Measurements from ENCODE around the gene LSM3. TPM values are rescaled to one million over a fixed set of nuclear protein-coding genes. Genes with fewer than 3 reads are reported as not detected.

Gene LSM3
- total and polyA plus RNA-seq, 3 experiments from 2014 or later, result 22.9 to 26.6 (median 25.8) TPM

DNA sequence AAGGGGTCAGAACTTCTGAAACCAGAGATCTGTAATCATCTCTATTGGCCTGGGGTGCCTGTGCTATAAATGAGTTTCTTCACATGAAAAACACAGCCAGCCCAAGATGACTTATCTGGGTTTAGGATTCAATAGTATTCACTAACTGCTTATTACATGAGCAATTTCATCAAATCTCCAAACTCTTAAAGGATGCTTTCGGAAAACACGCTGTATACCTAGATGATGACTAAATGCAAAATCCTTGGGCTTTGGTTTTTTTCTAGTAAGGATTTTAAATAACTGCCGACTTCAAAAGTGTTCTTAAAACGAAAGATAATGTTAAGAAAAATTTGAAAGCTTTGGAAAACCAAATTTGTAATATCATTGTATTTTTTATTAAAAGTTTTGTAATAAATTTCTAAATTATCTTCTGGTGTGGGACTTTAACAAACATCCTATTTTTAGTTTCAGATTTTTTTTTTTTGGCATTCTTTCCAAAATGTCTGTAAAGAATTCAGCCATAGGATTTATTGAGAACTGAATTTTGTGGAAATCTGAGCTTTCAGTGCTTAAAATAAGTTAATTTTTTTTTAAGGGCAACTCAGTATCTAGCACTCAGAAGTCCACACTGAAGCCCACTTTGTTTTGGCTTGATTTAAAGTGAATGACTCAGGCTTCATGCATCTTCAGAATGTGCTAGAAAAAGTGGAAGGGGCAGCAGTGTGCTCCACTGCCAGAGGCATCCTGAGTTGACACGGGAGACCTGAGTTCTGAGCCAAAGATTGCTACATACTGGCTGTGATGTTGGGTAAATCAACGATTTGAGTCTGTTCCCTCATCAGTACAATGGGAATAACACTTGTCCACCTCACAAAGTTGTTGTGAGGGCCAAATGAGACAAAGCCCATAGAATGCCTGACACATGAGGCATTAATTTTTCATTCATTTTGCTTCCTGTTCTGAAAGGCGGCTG lies 35.1 kb upstream of the LSM3 start:
- H3K36me3 ChIP-seq (ENCODE audit: insufficient read depth, low read length), result peaks cover 14% of the 10 kb centered on the region
- no peaks in the 10 kb centered on the region for H3K9me3 ChIP-seq (ENCODE audit: low read length)
- no peaks in the 10 kb centered on the region for H3K27me3 ChIP-seq (ENCODE audit: insufficient read depth, low read length, poor library complexity, severe bottlenecking)
- Mint-ChIP-seq H3K36me3 (peaks cover 0 to 81% (median 18%) of the 10 kb centered on the region in 3 donors), H3K27ac (peak overlapping the region; percentile 98 to 100 (median 100)), H3K9me3 (no peaks in the 10 kb centered on the region), H3K4me1 (peaks cover 56 to 66% (median 65%) of the 10 kb centered on the region in 3 donors), H3K27me3 (peaks cover 0 to 4% of the 10 kb centered on the region in 2 donors), H3K4me3 (peak overlapping the region; percentile 57 to 91 (median 83))
- DNase-seq, result peak in 1 of 5 donors; percentile 41
- peak overlapping the region; percentile 10 for H3K4me3 ChIP-seq (ENCODE audit: low read length)
- ChIA-PET POLR2A (interaction anchor here (1.3 to 2.6 kb wide), 6 partner anchors 19 to 508 kb away, joined by 3 to 22 read pairs (median 20); partner anchors contain the start of genes CCDC174, CHCHD4, LSM3 and TMEM43), CTCF (interaction anchor here (1.0 to 4.4 kb wide), 7 partner anchors 19 to 485 kb away, joined by 3 to 24 read pairs (median 5); partner anchors contain the start of genes CHCHD4, LSM3, TMEM43 and XPC)
- peak overlapping the region; percentile 94 for H3K27ac ChIP-seq (ENCODE audit: low read depth, low read length)
- H3K4me1 ChIP-seq (ENCODE audit: insufficient read depth, low read length), result peaks cover 55% of the 10 kb centered on the region

DNA sequence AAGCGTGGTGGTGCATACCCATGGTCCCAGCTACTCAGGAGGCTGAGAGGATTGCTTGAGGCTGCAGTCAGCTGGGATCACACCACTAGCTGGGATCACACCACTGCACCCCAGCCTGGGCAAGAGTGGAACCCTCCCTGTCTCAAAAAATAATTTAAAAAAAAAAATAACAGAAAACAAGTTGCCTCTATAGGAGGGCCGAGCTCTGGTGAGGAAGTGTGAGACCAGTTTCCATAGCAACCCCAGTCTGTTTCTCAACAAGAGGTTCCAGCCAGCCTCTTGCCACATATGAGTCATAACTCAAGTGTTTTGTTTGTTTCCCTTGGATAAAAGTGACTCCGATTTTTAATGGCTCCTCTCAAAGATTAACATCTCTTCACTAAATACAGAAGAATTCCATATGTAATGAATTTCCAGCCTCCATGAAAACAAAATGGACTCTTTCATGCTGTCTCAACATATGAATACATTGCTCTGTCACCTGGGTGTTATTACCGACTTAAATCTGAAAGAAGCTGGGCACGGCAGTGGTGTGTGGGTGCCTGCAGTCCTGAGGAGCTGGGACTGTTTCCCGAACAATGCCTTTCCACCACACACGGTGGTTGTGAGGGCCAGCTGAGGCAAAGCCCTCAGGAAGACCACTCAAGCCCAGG lies 34.1 kb upstream of the LSM3 start:
- H3K36me3 ChIP-seq (ENCODE audit: insufficient read depth, low read length), result peaks cover 14% of the 10 kb centered on the region

DNA sequence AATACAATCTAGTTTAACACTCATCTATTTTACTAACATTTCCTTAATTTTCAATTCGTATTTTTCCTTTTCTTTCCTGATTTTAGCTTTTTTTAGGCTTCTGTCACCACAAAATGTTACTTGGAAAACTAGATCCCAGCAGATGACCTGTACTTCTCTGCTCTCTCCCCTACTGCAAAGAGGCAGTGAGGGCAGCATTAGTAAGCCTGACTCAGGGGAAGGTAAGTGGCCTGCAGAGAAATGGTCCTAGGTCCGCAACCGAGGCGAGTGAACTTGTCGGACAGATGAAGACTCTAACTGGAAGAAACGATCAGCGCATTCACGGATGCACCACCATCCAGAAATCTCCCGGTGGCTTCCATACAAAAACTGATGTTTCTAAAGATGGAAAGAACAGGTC lies 33.4 kb upstream of the LSM3 start:
- Mint-ChIP-seq H3K4me3 (peak overlapping the region in 4 of 7 donors; percentile 36 to 80 (median 51)), H3K4me1 (peaks cover 55 to 64% (median 62%) of the 10 kb centered on the region in 3 donors), H3K27ac (peak overlapping the region; percentile 98 to 100 (median 100)), H3K27me3 (peaks cover 0 to 4% of the 10 kb centered on the region in 2 donors), H3K9me3 (no peaks in the 10 kb centered on the region), H3K36me3 (peaks cover 0 to 77% (median 16%) of the 10 kb centered on the region in 3 donors)
- DNase-seq, result peak in 1 of 5 donors; percentile 42
- Histone ChIP-seq H3K36me3 (ENCODE audit: insufficient read depth, low read length) (peaks cover 14% of the 10 kb centered on the region), H3K27me3 (ENCODE audit: insufficient read depth, low read length, poor library complexity, severe bottlenecking) (no peaks in the 10 kb centered on the region), H3K4me3 (ENCODE audit: low read length) (no peak overlapping the region), H3K9me3 (ENCODE audit: low read length) (no peaks in the 10 kb centered on the region), H3K27ac (ENCODE audit: low read depth, low read length) (peak overlapping the region; percentile 94), H3K4me1 (ENCODE audit: insufficient read depth, low read length) (peaks cover 54% of the 10 kb centered on the region)
- ChIA-PET CTCF (interaction anchor here (0.6 to 4.4 kb wide), 8 partner anchors 13 to 249 kb away, joined by 3 to 24 read pairs (median 4); partner anchors contain the start of genes CHCHD4, LSM3, TMEM43 and XPC), POLR2A (interaction anchor here (0.5 to 2.0 kb wide), 8 partner anchors 16 to 506 kb away, joined by 3 to 22 read pairs (median 3); partner anchors contain the start of genes CCDC174, CHCHD4, LSM3 and TMEM43)

More for the DNA sequence above, 34.1 kb upstream of the LSM3 start:
- CTCF ChIA-PET, result interaction anchor here (0.6 to 4.4 kb wide), 9 partner anchors 14 to 486 kb away, joined by 3 to 24 read pairs (median 5); partner anchors contain the start of genes CHCHD4, LSM3, TMEM43 and XPC
- H3K27ac ChIP-seq (ENCODE audit: low read depth, low read length), result peak overlapping the region; percentile 94
- peak overlapping the region; percentile 10 for H3K4me3 ChIP-seq (ENCODE audit: low read length)
- no peaks in the 10 kb centered on the region for H3K9me3 ChIP-seq (ENCODE audit: low read length)
- peaks cover 55% of the 10 kb centered on the region for H3K4me1 ChIP-seq (ENCODE audit: insufficient read depth, low read length)
- peak overlapping the region; percentile 98 to 100 (median 100) for H3K27ac Mint-ChIP-seq
- DNase-seq, result peak; percentile 66 to 94 (median 86)
- H3K27me3 Mint-ChIP-seq, result peaks cover 0 to 4% of the 10 kb centered on the region in 2 donors
- H3K36me3 Mint-ChIP-seq, result peaks cover 0 to 77% (median 16%) of the 10 kb centered on the region in 3 donors
- H3K27me3 ChIP-seq (ENCODE audit: insufficient read depth, low read length, poor library complexity, severe bottlenecking), result no peaks in the 10 kb centered on the region
- H3K4me1 Mint-ChIP-seq, result peaks cover 56 to 66% (median 65%) of the 10 kb centered on the region in 3 donors
- H3K4me3 Mint-ChIP-seq, result peak overlapping the region; percentile 57 to 91 (median 83)
- no peaks in the 10 kb centered on the region for H3K9me3 Mint-ChIP-seq
- POLR2A ChIA-PET, result interaction anchor here (0.5 to 2.0 kb wide), 7 partner anchors 16 to 507 kb away, joined by 3 to 22 read pairs (median 3); partner anchors contain the start of genes CCDC174, CHCHD4, LSM3 and TMEM43

DNA sequence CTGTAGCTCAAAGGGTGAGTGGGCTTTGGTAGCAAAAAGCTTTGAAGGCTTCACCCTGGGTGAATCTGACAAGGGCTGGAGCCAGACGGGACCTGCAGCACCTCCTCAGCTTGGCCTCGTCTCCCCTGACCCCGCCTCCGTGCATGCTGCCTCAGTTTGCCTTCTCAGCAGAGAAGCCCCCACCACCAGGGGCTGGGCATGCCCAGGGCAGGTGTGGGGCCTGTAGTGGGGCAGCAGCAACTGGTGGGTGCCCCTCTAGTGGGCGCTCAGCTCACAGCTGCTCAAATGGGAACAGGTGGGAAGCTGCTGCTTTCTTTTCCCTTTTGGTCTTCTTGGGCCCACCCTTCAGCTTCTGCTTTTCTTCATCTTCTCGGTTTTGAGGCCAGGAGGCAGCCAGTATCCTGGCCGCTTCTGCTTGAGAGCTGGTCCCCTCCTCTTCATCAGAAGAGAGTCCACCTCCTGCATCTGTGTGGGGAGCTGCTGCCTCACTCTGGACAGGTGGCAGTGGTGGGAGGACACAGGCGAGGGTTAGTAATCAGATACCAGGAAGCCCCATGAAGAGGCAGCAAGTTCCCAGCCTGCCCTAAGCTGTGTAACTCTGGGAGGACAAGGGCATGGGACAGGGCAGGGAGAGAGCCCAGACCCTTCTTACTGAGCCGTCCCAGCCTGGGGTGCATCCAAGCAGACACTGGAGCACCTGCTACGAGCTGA lies 32.8 kb upstream of the LSM3 start:
- Histone ChIP-seq H3K27me3 (ENCODE audit: insufficient read depth, low read length, poor library complexity, severe bottlenecking) (no peaks in the 10 kb centered on the region), H3K27ac (ENCODE audit: low read depth, low read length) (peak overlapping the region; percentile 94), H3K9me3 (ENCODE audit: low read length) (no peaks in the 10 kb centered on the region), H3K4me3 (ENCODE audit: low read length) (no peak overlapping the region), H3K36me3 (ENCODE audit: insufficient read depth, low read length) (peaks cover 14% of the 10 kb centered on the region), H3K4me1 (ENCODE audit: insufficient read depth, low read length) (peaks cover 48% of the 10 kb centered on the region)
- peak in 1 of 5 donors; percentile 45 for DNase-seq
- Mint-ChIP-seq H3K4me3 (peak overlapping the region in 2 of 7 donors; percentile 24 to 41), H3K27ac (peak overlapping the region; percentile 98 to 100 (median 100)), H3K27me3 (peaks cover 0 to 4% of the 10 kb centered on the region in 2 donors), H3K36me3 (peaks cover 0 to 78% (median 16%) of the 10 kb centered on the region in 3 donors), H3K9me3 (no peaks in the 10 kb centered on the region), H3K4me1 (peaks cover 50 to 58% (median 56%) of the 10 kb centered on the region in 3 donors)
- ChIA-PET CTCF (interaction anchor here (1.5 to 4.4 kb wide), 7 partner anchors 21 to 249 kb away, joined by 3 to 24 read pairs (median 5); partner anchors contain the start of genes CHCHD4, LSM3, TMEM43 and XPC), POLR2A (interaction anchor here (1.2 to 2.0 kb wide), 3 partner anchors 20 to 33 kb away, joined by 3 to 22 read pairs (median 9); partner anchors contain the start of genes LSM3 and XPC)

DNA sequence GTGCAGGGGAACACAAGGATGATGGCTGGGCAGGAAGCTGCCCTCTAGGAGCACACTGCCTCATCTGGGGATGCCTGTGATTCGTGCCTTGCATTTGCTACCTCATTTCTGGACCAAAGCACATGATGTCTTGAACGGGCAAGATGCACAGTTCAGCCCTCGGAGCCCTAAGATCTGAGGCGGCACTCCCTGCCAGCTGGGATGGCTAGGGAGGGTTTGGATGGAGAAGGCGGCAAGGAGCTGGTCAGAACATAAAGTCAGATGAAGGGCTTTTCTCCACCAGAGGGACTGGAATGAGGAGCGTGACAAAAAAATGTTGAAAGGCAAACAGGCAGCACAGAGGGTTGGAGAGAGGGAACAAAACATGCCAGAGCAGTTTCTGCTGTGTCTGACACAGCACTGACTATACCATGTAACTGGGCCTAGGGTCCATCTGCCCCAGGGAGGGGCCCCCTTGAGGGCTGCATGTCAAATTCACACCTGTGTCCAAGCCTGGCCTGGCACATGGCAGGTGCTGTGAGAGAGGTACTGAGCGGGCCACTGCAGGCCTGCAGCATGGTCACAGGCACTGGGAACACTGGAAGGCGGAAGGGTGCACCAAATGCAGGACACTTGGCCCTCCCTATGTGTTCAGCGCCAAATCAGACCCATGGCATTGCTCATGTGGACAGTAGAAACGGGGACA lies 32.1 kb upstream of the LSM3 start:
- Histone ChIP-seq H3K9me3 (ENCODE audit: low read length) (no peaks in the 10 kb centered on the region), H3K36me3 (ENCODE audit: insufficient read depth, low read length) (peaks cover 14% of the 10 kb centered on the region), H3K27ac (ENCODE audit: low read depth, low read length) (no peak overlapping the region), H3K27me3 (ENCODE audit: insufficient read depth, low read length, poor library complexity, severe bottlenecking) (no peaks in the 10 kb centered on the region), H3K4me3 (ENCODE audit: low read length) (no peak overlapping the region), H3K4me1 (ENCODE audit: insufficient read depth, low read length) (peaks cover 41% of the 10 kb centered on the region)
- peak overlapping the region; percentile 98 to 100 (median 100) for H3K27ac Mint-ChIP-seq
- H3K9me3 Mint-ChIP-seq, result no peaks in the 10 kb centered on the region
- H3K27me3 Mint-ChIP-seq, result peaks cover 0 to 4% of the 10 kb centered on the region in 2 donors
- no peak overlapping the region for H3K4me3 Mint-ChIP-seq
- ChIA-PET POLR2A (interaction anchor here (1.2 kb wide), 1 partner anchor 21 kb away, joined by 3 read pairs; no protein-coding TSS in a partner anchor), CTCF (interaction anchor here (0.8 to 4.4 kb wide), 5 partner anchors 20 to 122 kb away, joined by 3 to 24 read pairs (median 5); partner anchors contain the start of genes CHCHD4, LSM3, TMEM43 and XPC)
- peak in 1 of 5 donors; percentile 38 for DNase-seq
- peaks cover 0 to 74% (median 18%) of the 10 kb centered on the region in 3 donors for H3K36me3 Mint-ChIP-seq
- peaks cover 43 to 51% (median 49%) of the 10 kb centered on the region in 3 donors for H3K4me1 Mint-ChIP-seq

DNA sequence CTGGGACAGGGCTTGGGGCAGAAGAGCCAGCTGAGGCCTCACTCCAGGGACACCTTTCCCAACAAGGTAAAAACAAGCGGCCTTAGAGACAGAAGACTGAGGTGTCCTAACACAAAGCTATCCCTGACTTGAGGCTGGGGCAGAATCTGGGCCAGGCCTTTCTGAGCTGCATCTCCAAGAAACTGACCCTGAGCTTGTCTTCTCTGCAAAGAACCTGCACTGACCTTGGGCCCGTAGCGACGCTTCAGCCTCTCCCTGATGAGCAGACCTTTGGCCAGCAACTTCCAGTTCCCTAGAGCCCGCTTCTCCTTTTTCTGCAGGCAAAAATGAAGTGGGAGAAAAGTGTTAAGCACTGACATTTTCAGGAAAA lies 31.6 kb upstream of the LSM3 start:
- no peaks in the 10 kb centered on the region for H3K27me3 ChIP-seq (ENCODE audit: insufficient read depth, low read length, poor library complexity, severe bottlenecking)
- Mint-ChIP-seq H3K27ac (peak overlapping the region; percentile 98 to 100 (median 100)), H3K27me3 (peaks cover 0 to 2% of the 10 kb centered on the region in 2 donors), H3K36me3 (peaks cover 0 to 74% (median 14%) of the 10 kb centered on the region in 3 donors), H3K9me3 (no peaks in the 10 kb centered on the region), H3K4me1 (peaks cover 38 to 46% (median 43%) of the 10 kb centered on the region in 3 donors), H3K4me3 (peak overlapping the region in 1 of 7 donors; percentile 26)
- DNase-seq, result no peak
- ChIA-PET CTCF (interaction anchor here (0.8 to 1.0 kb wide), 2 partner anchors 31 to 122 kb away, joined by 3 read pairs; partner anchors contain the start of genes LSM3 and XPC), POLR2A (no interaction called here)
- H3K4me1 ChIP-seq (ENCODE audit: insufficient read depth, low read length), result peaks cover 36% of the 10 kb centered on the region
- H3K27ac ChIP-seq (ENCODE audit: low read depth, low read length), result no peak overlapping the region
- no peak overlapping the region for H3K4me3 ChIP-seq (ENCODE audit: low read length)
- no peaks in the 10 kb centered on the region for H3K9me3 ChIP-seq (ENCODE audit: low read length)
- peaks cover 20% of the 10 kb centered on the region for H3K36me3 ChIP-seq (ENCODE audit: insufficient read depth, low read length)
